Ishikawa (cell line): Measurements from ENCODE around the gene AURKAIP1.

Source experiments
- CEBPB ChIP-seq: IDR thresholded peaks from 2 replicates; pipeline ENCODE4 v1.6.1; 2012
- CREB1 ChIP-seq: IDR thresholded peaks from 2 replicates; pipeline ENCODE4 v1.6.1; 2012; ENCODE audit warnings: low read depth
- EGR1 ChIP-seq: IDR thresholded peaks from 2 replicates; pipeline ENCODE4 v1.6.1; 2012
- EP300 ChIP-seq: IDR thresholded peaks from 2 replicates; pipeline ENCODE4 v1.6.1; 2012; ENCODE audit warnings: borderline replicate concordance
- FOXM1 ChIP-seq: IDR thresholded peaks from 2 replicates; pipeline ENCODE4 v1.6.1; 2012; ENCODE audit warnings: low read depth, borderline replicate concordance
- MAX ChIP-seq: IDR thresholded peaks from 2 replicates; pipeline ENCODE4 v1.6.1; 2012
- NFIC ChIP-seq: IDR thresholded peaks from 2 replicates; pipeline ENCODE4 v1.6.1; 2012
- RAD21 ChIP-seq: IDR thresholded peaks from 2 replicates; pipeline ENCODE4 v1.6.1; 2012; ENCODE audit warnings: low read depth
- REST ChIP-seq: IDR thresholded peaks from 2 replicates; pipeline ENCODE4 v1.6.1; 2012; ENCODE audit warnings: low read depth, mild to moderate bottlenecking
- TAF1 ChIP-seq: IDR thresholded peaks from 2 replicates; pipeline ENCODE4 v1.6.1; 2012; ENCODE audit warnings: low read depth, mild to moderate bottlenecking
- TEAD4 ChIP-seq: IDR thresholded peaks from 2 replicates; pipeline ENCODE4 v1.6.1; 2012
- USF1 ChIP-seq: IDR thresholded peaks from 2 replicates; pipeline ENCODE4 v1.6.1; 2012
- YY1 ChIP-seq: IDR thresholded peaks from 2 replicates; pipeline ENCODE4 v1.6.1; 2012; ENCODE audit warnings: low read depth
- ZBTB7A ChIP-seq: IDR thresholded peaks from 2 replicates; pipeline ENCODE4 v1.6.1; 2012; ENCODE audit warnings: low read depth

- TF ChIP-seq CREB1: no peak
- TF ChIP-seq MAX: no peak
- TF ChIP-seq EP300: no peak
- no peak for TF ChIP-seq USF1
- TF ChIP-seq TAF1: no peak
- no peak for TF ChIP-seq NFIC
- no peak for TF ChIP-seq YY1
- TF ChIP-seq TEAD4: no peak
- no peak for TF ChIP-seq REST
- no peak for TF ChIP-seq CEBPB
- TF ChIP-seq ZBTB7A: no peak
- no peak for TF ChIP-seq RAD21
- no peak for TF ChIP-seq EGR1
- TF ChIP-seq FOXM1: no peak
Measured at GRCh38 chr1:1373051-1373814, 1.8 kb downstream of the AURKAIP1 start.
